HG03520 (cell line): ENCODE measurements around the gene TRMT10B.

ENCODE experiments used
- ATAC-seq: cut with Tn5 transposase; IDR thresholded peaks from one replicate; pipeline ENCODE4 v1.9.1; 2021; ENCODE audit warnings: mild to moderate bottlenecking, moderate library complexity; ENCODE audit not compliant: unreplicated experiment

Gene TRMT10B, protein sequence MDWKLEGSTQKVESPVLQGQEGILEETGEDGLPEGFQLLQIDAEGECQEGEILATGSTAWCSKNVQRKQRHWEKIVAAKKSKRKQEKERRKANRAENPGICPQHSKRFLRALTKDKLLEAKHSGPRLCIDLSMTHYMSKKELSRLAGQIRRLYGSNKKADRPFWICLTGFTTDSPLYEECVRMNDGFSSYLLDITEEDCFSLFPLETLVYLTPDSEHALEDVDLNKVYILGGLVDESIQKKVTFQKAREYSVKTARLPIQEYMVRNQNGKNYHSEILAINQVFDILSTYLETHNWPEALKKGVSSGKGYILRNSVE

GRCh38 chr9:37753489-37754190, at the start of gene TRMT10B:
Gene TRMT10B, plus strand, starts transcription at chr9:37753805. Its CDS starts 8,127 bp downstream, at chr9:37761932.
- ATAC-seq, result peak; percentile 67

DNA sequence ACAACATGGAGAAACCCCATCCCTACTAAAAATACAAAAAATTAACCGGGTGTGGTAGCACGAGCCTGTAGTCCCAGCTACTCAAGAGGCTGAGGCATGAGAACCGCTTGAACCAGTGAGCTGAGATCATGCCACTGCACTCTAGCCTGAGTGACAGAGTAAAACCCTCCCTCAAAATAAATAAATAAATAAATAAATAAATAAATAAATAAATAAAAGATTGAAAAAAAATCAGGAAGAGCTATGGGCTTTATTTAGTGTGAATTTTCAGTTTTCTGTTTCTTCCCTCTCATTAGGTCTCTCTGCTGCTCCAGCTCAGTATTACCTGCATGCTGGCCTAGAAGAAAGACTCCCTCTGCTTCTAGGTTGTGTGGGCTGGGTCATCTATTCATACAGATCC, 47.8 kb upstream of the TRMT10B start:
- no peak for ATAC-seq

DNA sequence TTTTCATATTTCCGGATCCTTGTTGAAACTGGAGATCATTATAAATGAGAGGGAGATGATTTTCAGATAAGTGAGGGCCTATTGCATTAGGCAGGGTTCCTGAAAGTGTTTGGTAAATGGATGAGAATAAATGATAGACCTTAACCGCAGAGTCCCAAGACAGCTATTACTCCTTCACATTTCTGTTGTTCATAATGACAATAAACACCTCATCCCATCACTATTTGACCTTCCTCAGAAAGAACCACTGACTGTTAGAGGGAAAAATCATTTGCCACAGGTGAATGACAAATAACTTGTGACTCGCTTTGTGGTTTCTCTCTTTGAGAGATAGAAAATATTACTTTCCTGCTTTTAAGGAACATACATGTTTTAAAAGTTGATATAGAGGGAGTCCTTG, 47.3 kb upstream of the TRMT10B start:
- ATAC-seq, result no peak

GRCh38 chr9:37707748-37708147, 45.9 kb upstream of the TRMT10B start:
- no peak for ATAC-seq

- no peak for ATAC-seq
These were observed 43.6 kb upstream of the TRMT10B start for GRCh38 chr9:37710046-37710445.

GRCh38 chr9:37715260-37715659, 38.3 kb upstream of the TRMT10B start:
- ATAC-seq, result no peak

DNA sequence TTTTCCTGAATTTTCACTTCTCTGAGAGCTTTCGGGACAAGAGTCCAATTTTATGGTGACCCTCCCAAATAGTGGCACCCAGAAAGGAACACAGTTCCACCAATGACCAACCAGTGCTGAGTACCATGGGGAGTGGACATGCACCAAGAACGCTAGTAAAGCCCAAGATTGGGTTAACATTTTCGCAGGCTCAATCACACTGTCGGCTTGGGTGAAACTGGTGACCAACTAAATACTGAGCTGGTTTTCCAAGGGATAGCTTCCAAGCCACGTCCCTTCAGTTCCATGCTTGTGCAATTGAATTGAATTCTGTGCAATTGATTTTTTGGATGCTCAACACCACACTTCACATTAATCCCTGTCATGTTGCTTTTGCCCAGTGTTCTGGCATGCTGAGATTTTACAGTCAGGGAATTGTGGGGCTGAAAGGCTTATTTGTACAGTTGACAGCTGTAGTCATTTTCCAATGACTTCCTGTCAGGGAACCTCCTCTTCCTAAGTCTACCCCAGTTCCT, 37.6 kb upstream of the TRMT10B start:
- no peak for ATAC-seq

DNA sequence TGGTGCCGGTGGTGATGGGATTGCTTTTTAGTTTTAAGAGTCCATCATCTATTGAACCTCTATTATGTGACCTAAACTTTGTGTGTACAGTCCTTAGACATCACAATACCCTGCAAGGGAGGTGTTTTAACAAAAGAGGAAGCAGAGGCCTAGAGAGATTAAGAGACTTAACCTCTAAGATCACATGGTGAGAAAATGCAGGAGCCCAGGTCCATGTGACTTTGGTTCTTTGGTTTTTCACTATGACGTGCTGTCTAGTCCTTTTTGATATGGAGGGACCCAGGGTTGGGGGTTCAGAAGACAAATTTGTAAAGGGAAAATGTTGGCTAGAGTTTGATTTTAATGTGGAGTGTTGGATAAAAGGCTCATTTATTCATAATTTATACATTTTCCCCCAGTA, 34.1 kb upstream of the TRMT10B start:
- ATAC-seq, result no peak

DNA sequence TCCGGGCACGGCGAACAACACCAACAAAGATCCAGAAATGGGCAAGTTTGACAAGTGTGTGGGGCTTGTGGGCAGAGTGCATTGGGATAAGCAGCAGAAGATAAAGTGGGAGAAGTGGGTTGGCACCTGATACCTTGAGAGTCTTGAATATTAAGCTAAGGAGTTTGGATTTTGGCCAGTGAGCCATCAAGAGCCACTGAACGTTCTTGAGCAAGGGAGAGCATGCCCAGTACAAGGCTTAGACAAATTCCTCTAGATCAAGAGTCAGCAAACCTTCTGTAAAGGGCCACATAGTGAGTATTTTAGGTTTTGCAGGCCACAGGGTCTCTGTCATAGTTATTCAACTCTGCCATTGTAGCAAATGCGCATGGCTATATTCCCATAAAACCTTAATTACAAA, 26.6 kb upstream of the TRMT10B start:
- no peak for ATAC-seq

GRCh38 chr9:37729499-37729898, 24.1 kb upstream of the TRMT10B start:
- no peak for ATAC-seq

GRCh38 chr9:37730256-37730655, 23.3 kb upstream of the TRMT10B start:
- no peak for ATAC-seq

GRCh38 chr9:37730839-37731238, 22.8 kb upstream of the TRMT10B start:
- no peak for ATAC-seq

- no peak for ATAC-seq
These were observed 21.4 kb upstream of the TRMT10B start for GRCh38 chr9:37732086-37732741.

DNA sequence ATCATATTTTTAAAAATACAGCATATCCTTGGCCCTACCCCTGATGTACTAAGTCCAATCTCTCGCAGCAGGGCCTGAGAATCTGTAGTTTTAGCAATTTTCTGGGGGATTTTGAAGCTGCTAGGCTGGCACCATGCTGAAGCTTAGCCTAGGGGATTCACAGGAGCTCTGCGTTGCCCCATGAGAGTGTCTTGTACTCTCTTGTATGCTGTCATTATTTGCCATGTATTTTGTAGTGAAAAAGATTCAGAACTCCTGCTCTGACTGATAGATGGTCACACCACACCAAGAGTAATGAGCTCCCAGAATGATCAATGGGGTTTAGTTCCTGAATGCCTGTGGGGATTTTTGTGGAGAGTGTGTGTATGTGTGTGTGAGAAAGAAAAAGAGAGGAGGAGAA, 20.7 kb upstream of the TRMT10B start:
- ATAC-seq, result no peak

GRCh38 chr9:37739222-37739621, 14.4 kb upstream of the TRMT10B start:
- ATAC-seq, result no peak

DNA sequence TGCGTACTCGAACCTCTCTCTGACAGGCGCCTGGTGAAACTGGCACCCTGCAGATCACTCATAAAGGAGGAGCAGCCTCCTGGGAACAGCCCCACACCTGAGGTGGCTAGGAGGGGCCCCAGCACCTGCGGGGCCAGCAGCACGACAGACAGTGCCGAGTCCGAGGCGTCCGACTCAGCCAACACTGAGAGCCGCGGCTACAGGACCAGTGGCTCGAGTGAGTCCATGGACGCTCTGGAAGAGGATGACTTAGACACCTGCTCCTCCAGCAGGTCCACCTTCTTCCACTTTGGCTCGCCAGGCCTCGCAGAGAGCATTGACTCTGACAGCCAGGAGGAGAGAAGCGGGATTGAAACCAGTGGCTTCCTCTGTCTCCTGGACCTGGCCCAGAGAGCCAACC, 13.5 kb upstream of the TRMT10B start:
- ATAC-seq, result no peak

GRCh38 chr9:37740631-37741328, 12.8 kb upstream of the TRMT10B start:
- no peak for ATAC-seq

- no peak for ATAC-seq
These were observed 7.6 kb upstream of the TRMT10B start for GRCh38 chr9:37745970-37746369.

DNA sequence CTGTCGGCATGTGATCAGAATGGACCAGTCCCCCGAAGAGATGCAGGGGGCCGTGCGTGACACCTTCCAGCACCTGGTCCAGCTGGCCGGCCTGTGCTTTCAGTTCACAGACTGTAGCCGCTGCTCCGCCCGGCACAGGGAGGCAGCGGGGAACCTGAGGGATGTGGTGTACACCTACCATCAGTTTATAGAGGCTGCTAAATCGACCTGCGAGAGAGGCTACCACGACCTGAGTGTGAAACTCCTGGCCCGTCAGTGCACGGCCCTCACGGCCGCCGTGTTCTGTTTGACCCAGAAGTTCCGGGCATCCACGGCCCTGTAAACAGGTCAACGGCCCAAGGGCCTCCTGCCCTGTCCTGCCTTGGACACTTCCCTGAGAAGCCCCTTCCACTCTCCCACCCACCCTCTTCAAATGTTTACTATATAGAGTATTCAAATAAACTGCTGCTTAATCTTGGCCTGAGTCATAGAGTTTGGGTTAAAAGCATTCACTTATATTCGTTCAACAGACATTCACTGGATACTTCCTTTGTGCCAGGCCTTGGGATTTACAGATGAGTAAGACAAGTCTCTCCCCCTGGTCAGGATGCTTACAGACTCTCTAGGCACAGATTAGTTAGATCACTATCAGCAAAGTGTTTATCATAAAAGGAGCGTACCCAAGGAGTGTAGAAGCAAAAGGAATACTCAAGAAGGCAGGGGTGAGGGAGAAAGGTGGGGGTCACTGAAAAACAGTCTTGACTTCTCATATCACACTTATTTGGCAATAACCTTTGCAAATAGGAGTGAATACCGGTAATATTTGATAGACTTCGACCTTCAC, 6.9 kb upstream of the TRMT10B start:
- ATAC-seq, result no peak

DNA sequence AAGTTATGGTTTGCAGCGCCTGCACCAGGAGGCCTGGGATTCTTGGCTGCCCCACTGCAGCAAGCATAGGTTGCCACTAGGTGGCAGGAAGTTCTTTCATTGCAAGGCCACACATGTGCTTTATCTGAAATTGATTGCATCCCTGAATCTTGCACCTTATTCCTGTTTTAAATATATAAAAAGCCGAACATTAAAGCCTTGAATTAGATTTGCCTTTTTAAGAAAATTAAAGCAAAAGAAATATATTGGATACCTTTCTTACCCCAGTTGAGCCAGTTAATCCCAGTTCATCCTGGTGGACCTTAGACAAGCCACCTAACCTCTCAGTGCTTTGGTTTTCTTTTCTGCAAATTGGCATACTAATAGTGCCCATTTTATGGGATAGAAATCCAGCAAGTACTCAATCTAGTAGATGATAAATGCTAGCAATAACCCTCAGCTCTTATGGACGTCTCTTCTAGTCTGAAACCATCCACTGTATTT, 6.3 kb upstream of the TRMT10B start:
- ATAC-seq, result peak; percentile 67
